Measurements from ENCODE around the gene DTNB.

The DTNB gene

DNA sequence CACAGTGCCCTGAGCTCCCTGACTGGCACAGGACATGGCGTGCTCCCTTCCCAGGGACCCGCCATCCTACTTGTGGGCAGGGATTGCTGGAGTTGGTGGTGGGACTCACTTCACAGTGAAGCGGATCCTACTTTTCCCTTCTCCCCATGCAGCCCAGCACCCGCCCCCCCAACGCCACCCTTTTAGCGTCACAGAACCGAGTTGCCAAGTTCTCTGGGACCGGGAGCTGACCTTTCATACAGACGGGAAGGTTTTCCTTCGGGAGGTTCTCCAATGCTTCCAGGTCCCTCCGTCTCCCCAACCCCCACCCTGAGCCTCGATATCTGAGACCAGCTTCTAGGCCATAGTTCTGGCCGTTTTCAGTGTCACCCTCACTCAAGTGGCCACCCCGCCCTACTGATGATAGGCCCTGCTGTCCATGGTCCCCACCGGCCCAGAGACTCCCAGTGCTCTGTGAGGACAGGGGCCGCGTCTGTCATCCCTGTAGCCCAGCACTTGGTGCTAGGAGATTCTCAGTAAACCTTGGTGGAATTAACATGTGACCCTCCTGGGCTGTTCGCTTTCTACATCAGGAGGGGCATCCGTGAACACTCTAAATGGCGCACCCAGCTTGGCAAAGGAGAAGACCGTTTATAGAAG, 330.1 kb downstream of the DTNB start:
- no peaks in the 10 kb centered on the region for H3K9me3 Mint-ChIP-seq
- H3K27me3 Mint-ChIP-seq: no peaks in the 10 kb centered on the region
- H3K4me3 Mint-ChIP-seq: peak overlapping the region; percentile 84
- no peak overlapping the region for H3K27ac Mint-ChIP-seq
- H3K36me3 Mint-ChIP-seq: no peaks in the 10 kb centered on the region
- ATAC-seq: no peak
- peaks cover 25% of the 10 kb centered on the region for H3K4me1 Mint-ChIP-seq

GRCh38 chr2:25342372-25343186, 330.8 kb downstream of the DTNB start:
- Mint-ChIP-seq H3K36me3 (no peaks in the 10 kb centered on the region), H3K4me3 (peak overlapping the region; percentile 84), H3K4me1 (peaks cover 26% of the 10 kb centered on the region), H3K27ac (peak overlapping the region; percentile 76), H3K27me3 (no peaks in the 10 kb centered on the region), H3K9me3 (no peaks in the 10 kb centered on the region)
- ATAC-seq: peak; percentile 88

DNA sequence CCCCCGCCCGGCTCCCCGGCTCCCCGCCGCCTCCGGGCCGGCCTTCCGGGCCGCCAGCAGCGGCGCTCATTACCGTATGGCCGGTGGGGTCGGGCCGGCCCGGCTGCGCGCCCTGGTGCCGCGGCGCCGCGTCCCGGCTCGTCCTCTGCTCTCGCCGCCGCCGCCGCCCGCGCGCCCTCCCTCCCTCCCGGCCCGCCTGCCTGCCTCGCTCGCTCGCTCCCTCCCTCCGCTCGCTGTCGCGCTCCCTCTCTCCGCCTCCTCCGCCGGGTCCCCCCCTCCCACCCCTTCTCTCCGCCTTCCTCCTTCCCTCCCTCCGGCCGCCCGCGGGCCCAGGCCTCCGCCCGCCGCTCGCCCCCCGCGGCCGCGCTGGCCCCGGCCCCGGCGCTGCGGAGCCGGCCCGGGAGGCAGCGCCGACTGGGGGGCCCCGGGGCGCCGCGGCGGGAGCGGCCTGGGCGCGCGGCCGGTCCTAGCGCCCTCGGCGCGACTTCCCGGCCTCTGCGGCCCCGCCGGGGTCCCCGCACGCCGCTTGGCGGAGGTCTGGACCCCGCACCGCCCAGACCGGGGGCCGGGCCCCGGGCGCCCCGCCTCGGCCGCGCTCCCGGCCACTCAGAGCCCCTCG, 331.5 kb downstream of the DTNB start, which contains the start of gene DNMT3A:
TSS of gene DNMT3A (minus strand) at position 173 of the 619 bp plus-strand sequence. CDS start 27,941 bp downstream, outside the sequence.
- no peaks in the 10 kb centered on the region for H3K27me3 Mint-ChIP-seq
- ATAC-seq: peak; percentile 60
- H3K9me3 Mint-ChIP-seq: no peaks in the 10 kb centered on the region
- H3K27ac Mint-ChIP-seq: peak within 1 kb of the TSS; percentile 76
- peaks cover 29% of the 10 kb centered on the region for H3K4me1 Mint-ChIP-seq
- H3K4me3 Mint-ChIP-seq: peak within 1 kb of the TSS; percentile 84
- H3K36me3 Mint-ChIP-seq: no peaks in the 10 kb centered on the region

GRCh38 chr2:25341011-25341727, 332.2 kb downstream of the DTNB start:
- peak; percentile 49 for ATAC-seq

GRCh38 chr2:25340181-25340921, 333.0 kb downstream of the DTNB start:
- peak overlapping the region; percentile 67 for H3K27ac Mint-ChIP-seq
- no peaks in the 10 kb centered on the region for H3K9me3 Mint-ChIP-seq
- H3K36me3 Mint-ChIP-seq: no peaks in the 10 kb centered on the region
- H3K4me1 Mint-ChIP-seq: peaks cover 42% of the 10 kb centered on the region
- H3K27me3 Mint-ChIP-seq: no peaks in the 10 kb centered on the region
- no peak for ATAC-seq
- H3K4me3 Mint-ChIP-seq: peak overlapping the region; percentile 82

More at GRCh38 chr2:25341011-25341727, 332.2 kb downstream of the DTNB start:
- H3K36me3 Mint-ChIP-seq: no peaks in the 10 kb centered on the region
- H3K9me3 Mint-ChIP-seq: no peaks in the 10 kb centered on the region
- H3K27me3 Mint-ChIP-seq: no peaks in the 10 kb centered on the region
- H3K4me1 Mint-ChIP-seq: peaks cover 35% of the 10 kb centered on the region
- no peak overlapping the region for H3K4me3 Mint-ChIP-seq
- H3K27ac Mint-ChIP-seq: no peak overlapping the region

DNA sequence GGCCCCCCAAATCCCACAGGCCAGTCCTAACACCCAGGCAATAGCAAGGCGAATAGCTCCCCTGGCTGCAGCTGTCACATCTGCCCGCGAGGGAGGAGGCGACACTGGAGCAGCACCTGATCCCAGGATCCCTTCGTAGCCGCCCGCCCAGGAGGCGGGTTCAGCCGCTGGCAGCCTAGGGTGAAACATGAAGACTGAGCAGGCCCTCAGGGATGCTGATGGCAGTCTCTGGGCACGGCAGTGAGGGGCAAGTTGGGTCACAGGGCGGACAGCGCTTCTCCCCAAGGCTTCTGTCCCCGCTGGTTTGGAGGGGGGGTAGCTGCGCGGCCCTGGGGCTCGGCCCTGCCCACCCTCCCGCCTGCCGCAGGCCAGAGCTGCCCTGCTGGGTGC, 333.6 kb downstream of the DTNB start:
- Mint-ChIP-seq H3K4me1 (peaks cover 48% of the 10 kb centered on the region), H3K9me3 (no peaks in the 10 kb centered on the region), H3K27me3 (no peaks in the 10 kb centered on the region), H3K36me3 (no peaks in the 10 kb centered on the region), H3K4me3 (peak overlapping the region; percentile 82), H3K27ac (peak overlapping the region; percentile 67)
- ATAC-seq: no peak

DNA sequence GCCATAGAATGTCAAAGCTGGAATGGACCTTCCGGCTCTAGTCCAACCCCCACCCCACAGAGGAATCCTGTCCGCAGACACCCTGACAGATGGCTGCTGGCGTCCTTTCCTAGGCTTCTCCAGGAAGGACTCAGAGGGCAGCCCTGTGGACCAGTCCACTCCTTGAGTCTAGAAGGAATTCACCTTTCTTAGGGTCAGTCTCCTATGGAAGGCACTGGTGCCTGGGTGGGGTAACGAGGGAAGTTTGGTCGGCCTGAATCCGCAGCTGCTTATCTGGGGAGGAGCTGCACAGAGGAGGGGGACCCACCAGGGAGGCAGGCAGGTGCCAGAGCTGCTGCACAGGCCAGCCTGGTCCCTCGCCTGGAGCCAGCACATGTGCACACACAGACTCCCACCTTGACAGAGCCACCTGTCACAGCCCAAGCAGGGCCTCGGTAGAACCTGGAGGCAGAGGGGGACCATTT, 334.1 kb downstream of the DTNB start:
- Mint-ChIP-seq H3K27me3 (no peaks in the 10 kb centered on the region), H3K4me3 (peak overlapping the region; percentile 82), H3K27ac (peak overlapping the region; percentile 67), H3K36me3 (no peaks in the 10 kb centered on the region), H3K9me3 (no peaks in the 10 kb centered on the region), H3K4me1 (peaks cover 53% of the 10 kb centered on the region)
- ATAC-seq: no peak

DNA sequence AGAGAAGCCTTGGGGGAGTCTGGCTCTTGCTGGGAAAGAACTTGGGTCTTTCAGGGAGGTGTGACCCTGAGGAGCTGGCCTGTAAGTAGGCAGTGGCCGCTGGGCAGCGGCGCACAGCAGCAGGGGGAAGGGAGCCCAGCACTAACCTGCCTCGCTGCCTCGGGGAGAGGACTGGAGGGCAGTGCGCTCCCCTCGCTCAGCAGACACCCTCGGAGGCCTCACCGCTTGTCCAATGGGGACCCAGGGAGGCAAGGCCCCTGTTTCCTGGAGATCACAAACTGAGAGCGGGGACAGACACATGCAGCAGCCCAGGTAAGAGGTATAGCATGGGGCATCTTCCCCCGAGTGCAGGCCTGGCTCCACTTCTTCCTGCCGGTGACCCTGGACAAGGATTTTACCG, 335.0 kb downstream of the DTNB start:
- Mint-ChIP-seq H3K9me3 (no peaks in the 10 kb centered on the region), H3K36me3 (no peaks in the 10 kb centered on the region), H3K4me3 (no peak overlapping the region), H3K4me1 (peaks cover 59% of the 10 kb centered on the region), H3K27ac (no peak overlapping the region), H3K27me3 (no peaks in the 10 kb centered on the region)
- no peak for ATAC-seq

- ATAC-seq: no peak
- no peaks in the 10 kb centered on the region for H3K9me3 Mint-ChIP-seq
- no peak overlapping the region for H3K4me3 Mint-ChIP-seq
- no peaks in the 10 kb centered on the region for H3K27me3 Mint-ChIP-seq
- H3K27ac Mint-ChIP-seq: no peak overlapping the region
- H3K4me1 Mint-ChIP-seq: peaks cover 62% of the 10 kb centered on the region
- H3K36me3 Mint-ChIP-seq: peaks cover 4% of the 10 kb centered on the region
These were observed 335.5 kb downstream of the DTNB start for GRCh38 chr2:25337891-25338290.

GRCh38 chr2:25337276-25337675, 336.1 kb downstream of the DTNB start:
- Mint-ChIP-seq H3K27ac (no peak overlapping the region), H3K9me3 (no peaks in the 10 kb centered on the region), H3K27me3 (no peaks in the 10 kb centered on the region), H3K4me3 (no peak overlapping the region), H3K36me3 (peaks cover 9% of the 10 kb centered on the region), H3K4me1 (peaks cover 68% of the 10 kb centered on the region)
- no peak for ATAC-seq

GRCh38 chr2:25336383-25336841, 337.0 kb downstream of the DTNB start:
- Mint-ChIP-seq H3K9me3 (no peaks in the 10 kb centered on the region), H3K4me1 (peaks cover 77% of the 10 kb centered on the region)

DNA sequence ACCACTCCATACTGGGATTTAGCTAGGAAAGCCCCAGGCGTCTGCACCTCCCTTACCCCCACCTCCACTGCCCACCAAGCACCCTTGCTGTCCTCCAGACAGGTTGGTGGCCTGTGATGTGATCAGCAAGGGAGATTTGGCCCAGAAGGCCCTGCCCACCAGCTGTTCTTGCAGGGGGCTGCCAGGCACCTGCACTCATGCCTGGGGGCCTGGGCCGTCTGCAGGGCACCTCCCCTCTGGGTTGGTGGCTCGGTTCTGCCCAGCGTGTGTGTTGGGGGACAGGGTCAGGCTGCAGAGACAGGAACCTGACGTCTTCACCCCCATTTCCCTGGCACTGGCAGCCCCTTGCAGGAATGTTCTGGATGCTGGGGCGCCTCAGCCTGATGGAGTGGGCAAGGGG, 337.4 kb downstream of the DTNB start:
- Mint-ChIP-seq H3K9me3 (no peaks in the 10 kb centered on the region), H3K4me1 (peaks cover 81% of the 10 kb centered on the region), H3K27me3 (no peaks in the 10 kb centered on the region), H3K4me3 (no peak overlapping the region), H3K27ac (peak overlapping the region; percentile 38), H3K36me3 (peaks cover 17% of the 10 kb centered on the region)
- ATAC-seq: no peak

More at GRCh38 chr2:25336383-25336841, 337.0 kb downstream of the DTNB start:
- H3K36me3 Mint-ChIP-seq: peaks cover 16% of the 10 kb centered on the region
- no peak overlapping the region for H3K4me3 Mint-ChIP-seq
- no peak overlapping the region for H3K27ac Mint-ChIP-seq
- ATAC-seq: no peak
- H3K27me3 Mint-ChIP-seq: no peaks in the 10 kb centered on the region

GRCh38 chr2:25335204-25335603, 338.2 kb downstream of the DTNB start:
- Mint-ChIP-seq H3K27ac (peak overlapping the region; percentile 38), H3K27me3 (no peaks in the 10 kb centered on the region), H3K4me1 (peaks cover 87% of the 10 kb centered on the region), H3K9me3 (no peaks in the 10 kb centered on the region), H3K4me3 (no peak overlapping the region), H3K36me3 (peaks cover 21% of the 10 kb centered on the region)
- no peak for ATAC-seq

- peaks cover 84% of the 10 kb centered on the region for H3K4me1 Mint-ChIP-seq
- H3K9me3 Mint-ChIP-seq: no peaks in the 10 kb centered on the region
- H3K27ac Mint-ChIP-seq: peak overlapping the region; percentile 38
- no peaks in the 10 kb centered on the region for H3K27me3 Mint-ChIP-seq
- H3K4me3 Mint-ChIP-seq: no peak overlapping the region
- H3K36me3 Mint-ChIP-seq: peaks cover 27% of the 10 kb centered on the region
- ATAC-seq: no peak
These were observed 338.9 kb downstream of the DTNB start for GRCh38 chr2:25334482-25334881.
